ENCODE results near the gene ACAP3. TPM values are rescaled to one million over a fixed set of nuclear protein-coding genes. Genes with fewer than 3 reads are reported as not detected.

Gene ACAP3
- total and polyA plus RNA-seq, 10 of the 15 experiments (the other 5 are each of a cell fraction or from before 2014, with no cell fraction given), result 0.05 to 34.2 (median 7.1) TPM

GRCh38 chr1:1264026-1264425 lies 43.7 kb downstream of the ACAP3 start:
- RAD21 ChIA-PET (ENCODE audit: unreplicated experiment), result no interaction called here
- whole genome bisulfite sequencing (ENCODE audit: insufficient coverage, insufficient replicate concordance, low lambda C conversion rate, missing lambda C conversion rate), result 93% methylated on average over 9 of the region's 9 CpGs
- Histone ChIP-seq H3K27me3 (replicated peaks in 1 of 2; ENCODE audit: control insufficient read depth in 2 of 2, insufficient read depth in 2 of 2, low read length in 1 of 2) (no peaks in the 10 kb centered on the region), H3K4me3 (no peak overlapping the region), H3K4me1 (ENCODE audit: control insufficient read depth, insufficient read depth, low read length) (no peaks in the 10 kb centered on the region), H3K9ac (ENCODE audit: control insufficient read depth, insufficient read depth, low read length) (no peak overlapping the region), H3K36me3 (ENCODE audit: control insufficient read depth in 2 of 2, insufficient read depth in 2 of 2, low read length in 1 of 2) (peaks cover 19 to 25% of the 10 kb centered on the region in 2 experiments), H4K20me1 (ENCODE audit: control insufficient read depth, insufficient read depth) (no peaks in the 10 kb centered on the region), H3K4me2 (ENCODE audit: control insufficient read depth, insufficient read depth) (no peak overlapping the region), H2AFZ (ENCODE audit: control insufficient read depth, low read depth, low read length) (no peak overlapping the region), H3K27ac (ENCODE audit: control insufficient read depth, insufficient read depth) (no peak overlapping the region), H3K9me3 (replicated peaks; ENCODE audit: control insufficient read depth, insufficient read depth, low read length) (no peaks in the 10 kb centered on the region), H3K79me2 (ENCODE audit: control insufficient read depth, insufficient read depth, low read length) (peaks cover 4% of the 10 kb centered on the region)
- BruUV-seq (replicated peaks), result no TSS peak
- DNase-seq (ENCODE audit: low read depth, low spot score) (no peak), ATAC-seq (no peak), FAIRE-seq (no peak)
- POLR2A ChIA-PET, result interaction anchor here (0.6 to 1.3 kb wide), 2 partner anchors 13 to 264 kb away, joined by 8 read pairs; no protein-coding TSS in a partner anchor
- in situ Hi-C loops (cut with MboI) (no loop called here), intact Hi-C loops (cut with micrococcal nuclease; ENCODE audit: unreplicated experiment) (no loop called here)
- TF ChIP-seq KAT2A (conservative IDR thresholded peaks at IDR 0.05; ENCODE audit: control insufficient read depth, low read depth, low read length) (no peak), RAD51 (IDR thresholded peaks at IDR 0.05) (no peak), HCFC1 (IDR thresholded peaks at IDR 0.05; ENCODE audit: low read length) (no peak), ZBTB40 (IDR thresholded peaks at IDR 0.05; ENCODE audit: borderline replicate concordance) (no peak), CHD1 (IDR thresholded peaks at IDR 0.05; ENCODE audit: low read depth, low read length) (no peak), SPI1 (IDR thresholded peaks at IDR 0.05; ENCODE audit: borderline replicate concordance, insufficient read depth, low read depth, low read length) (no peak), CHD4 (IDR thresholded peaks at IDR 0.05) (no peak), EZH2 (IDR thresholded peaks at IDR 0.05; ENCODE audit: borderline replicate concordance, control insufficient read depth, low read depth, low read length) (no peak), ZNF24 (IDR thresholded peaks at IDR 0.05) (no peak), CEBPB (IDR thresholded peaks at IDR 0.05; ENCODE audit: borderline replicate concordance in 1 of 2, low read depth in 2 of 2, low read length in 2 of 2) (no peak), POU2F2 (IDR thresholded peaks at IDR 0.05; ENCODE audit: borderline replicate concordance, low read depth, low read length) (no peak), FOXK2 (IDR thresholded peaks at IDR 0.05) (no peak), MTA3 (IDR thresholded peaks at IDR 0.05; ENCODE audit: borderline replicate concordance, low read length) (no peak)
- SMC1A ChIA-PET (ENCODE audit: uncharacterized antibody, unreplicated experiment), result no interaction called here
- CTCF ChIA-PET, result interaction anchor here (1.1 to 1.2 kb wide), 2 partner anchors 36 to 141 kb away, joined by 3 read pairs; no protein-coding TSS in a partner anchor
